Measurements from ENCODE around the gene SLC16A2.

GRCh38 chrX:74372272-74372671 lies 49.0 kb upstream of the SLC16A2 start:
- TF ChIP-seq, protein P1, sequence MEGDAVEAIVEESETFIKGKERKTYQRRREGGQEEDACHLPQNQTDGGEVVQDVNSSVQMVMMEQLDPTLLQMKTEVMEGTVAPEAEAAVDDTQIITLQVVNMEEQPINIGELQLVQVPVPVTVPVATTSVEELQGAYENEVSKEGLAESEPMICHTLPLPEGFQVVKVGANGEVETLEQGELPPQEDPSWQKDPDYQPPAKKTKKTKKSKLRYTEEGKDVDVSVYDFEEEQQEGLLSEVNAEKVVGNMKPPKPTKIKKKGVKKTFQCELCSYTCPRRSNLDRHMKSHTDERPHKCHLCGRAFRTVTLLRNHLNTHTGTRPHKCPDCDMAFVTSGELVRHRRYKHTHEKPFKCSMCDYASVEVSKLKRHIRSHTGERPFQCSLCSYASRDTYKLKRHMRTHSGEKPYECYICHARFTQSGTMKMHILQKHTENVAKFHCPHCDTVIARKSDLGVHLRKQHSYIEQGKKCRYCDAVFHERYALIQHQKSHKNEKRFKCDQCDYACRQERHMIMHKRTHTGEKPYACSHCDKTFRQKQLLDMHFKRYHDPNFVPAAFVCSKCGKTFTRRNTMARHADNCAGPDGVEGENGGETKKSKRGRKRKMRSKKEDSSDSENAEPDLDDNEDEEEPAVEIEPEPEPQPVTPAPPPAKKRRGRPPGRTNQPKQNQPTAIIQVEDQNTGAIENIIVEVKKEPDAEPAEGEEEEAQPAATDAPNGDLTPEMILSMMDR (IDR thresholded peaks at IDR 0.05; ENCODE audit: low read depth, low read length, poor library complexity, severe bottlenecking), result no peak
- no peak for TF ChIP-seq EZH2phosphoT487 (IDR thresholded peaks at IDR 0.05; ENCODE audit: borderline replicate concordance, low read length)
